CD4-positive, alpha-beta T cell (primary cell): Measurements from ENCODE around the gene USP6NL. TPM values are rescaled to one million over a fixed set of nuclear protein-coding genes. Genes with fewer than 3 reads are reported as not detected.

Experiments
- ATAC-seq: fragments of 200-7000 bp; cut with Tn5 transposase; one replicate; pipeline ENCODE4 v1.10.0; 2022; ENCODE audit warnings: mild to moderate bottlenecking; ENCODE audit not compliant: poor library complexity
- CTCF ChIA-PET: fragments of 350-600 bp; sonication (Branson Sonifier 250); formaldehyde crosslinking; loops from one replicate; lab custom pipeline; 2021; ENCODE audit warnings: antibody characterized with exemption, inconsistent platforms; lab: Charles Lee
- POLR2A ChIA-PET: fragments of 350-600 bp; sonication (Branson Sonifier 250); formaldehyde crosslinking; loops from one replicate; lab custom pipeline; 2021; ENCODE audit warnings: antibody characterized with exemption, inconsistent platforms; lab: Charles Lee
- DNase-seq, 14 experiments: peaks; one replicate each; pipeline ENCODE4 v3.0.0-alpha.2; 2013 to 2020; ENCODE audit warnings: mixed read lengths in 2 of 14
- H3K27ac ChIP-seq, 2 donors: one replicate each; pipeline versions ENCODE4 v1.5.1 to v1.7.0; 2013; ENCODE audit warnings: low read length in 2 of 2, low read depth in 1 of 2, mild to moderate bottlenecking in 1 of 2
- H3K27me3 ChIP-seq, 2 experiments: 1 replicate in 1 of 2; 2 replicates in 1 of 2; pipeline versions ENCODE4 v1.6.1 to v1.7.0; 2013; ENCODE audit warnings: low read length in 2 of 2, control low read depth in 1 of 2, mild to moderate bottlenecking in 1 of 2, moderate library complexity in 1 of 2; ENCODE audit not compliant: insufficient read depth in 2 of 2, control insufficient read depth in 1 of 2
- H3K36me3 ChIP-seq: one replicate; pipeline ENCODE4 v1.6.1; 2013; ENCODE audit warnings: low read length, control low read depth; ENCODE audit not compliant: insufficient read depth
- H3K4me1 ChIP-seq: one replicate; pipeline ENCODE4 v1.6.1; 2013; ENCODE audit warnings: low read length, control low read depth; ENCODE audit not compliant: insufficient read depth
- H3K4me3 ChIP-seq: one replicate; pipeline ENCODE4 v1.5.1; 2013; ENCODE audit warnings: mild to moderate bottlenecking, low read length, moderate library complexity
- H3K9me3 ChIP-seq, 2 experiments: 1 replicate in 1 of 2; 2 replicates in 1 of 2; pipeline versions ENCODE4 v1.6.1 to v1.7.0; 2013; ENCODE audit warnings: low read length in 2 of 2, mild to moderate bottlenecking in 2 of 2, control low read depth in 1 of 2, moderate library complexity in 1 of 2; ENCODE audit not compliant: control insufficient read depth in 1 of 2, insufficient read depth in 1 of 2
- H3K27ac Mint-ChIP-seq: one replicate; pipeline ENCODE4 v1.8.0; 2020; ENCODE audit warnings: mixed read lengths
- H3K27me3 Mint-ChIP-seq: one replicate; pipeline ENCODE4 v1.8.0; 2021; ENCODE audit warnings: mixed read lengths
- H3K36me3 Mint-ChIP-seq: one replicate; pipeline ENCODE4 v1.8.0; 2021; ENCODE audit warnings: low read depth, mixed read lengths
- H3K4me1 Mint-ChIP-seq: one replicate; pipeline ENCODE4 v1.8.0; 2021; ENCODE audit warnings: low read depth, mixed read lengths
- H3K4me3 Mint-ChIP-seq: one replicate; pipeline ENCODE4 v1.8.0; 2020; ENCODE audit warnings: mild to moderate bottlenecking, mixed read lengths
- H3K9me3 Mint-ChIP-seq: one replicate; pipeline ENCODE4 v1.8.0; 2020; ENCODE audit warnings: mixed read lengths
- CTCF ChIP-seq: fragments of 200-600 bp; IDR thresholded peaks from one replicate; pipeline ENCODE4 v1.8.0; 2022; ENCODE audit warnings: antibody characterized with exemption, mild to moderate bottlenecking
- intact Hi-C, 2 experiments: fragments of 100-400 bp; cut with DNase I in 1 of 2; cut with micrococcal nuclease in 1 of 2; formaldehyde crosslinking; loops; one replicate each; pipeline versions ENCODE4 v1.15.1 to v1.9.0; 2023 to 2025; cut with DNase I, micrococcal nuclease
- total RNA-seq, 174 experiments: library from RNA in 2 of 174; stranded (reverse) in 2 of 174; gene quantifications; one replicate each; pipeline ENCODE4 v1.2.3 and lab custom pipeline; 2021 to 2026

Gene USP6NL
- total RNA-seq, 2 experiments from 2014 or later = 5.2 to 5.6 TPM

GRCh38 chr10:11529276-11529903 lies 82.1 kb downstream of the USP6NL start:
- Mint-ChIP-seq H3K27me3 (no peaks in the 10 kb centered on the region), H3K27ac (no peak overlapping the region), H3K4me1 (peaks cover 43% of the 10 kb centered on the region), H3K9me3 (no peaks in the 10 kb centered on the region), H3K36me3 (peaks cover 4% of the 10 kb centered on the region), H3K4me3 (no peak overlapping the region)
- ATAC-seq (no peak), DNase-seq (no peak)
- no peak for TF ChIP-seq CTCF
- POLR2A ChIA-PET = no interaction called here
- no peaks in the 10 kb centered on the region for H3K9me3 ChIP-seq
- H3K4me3 ChIP-seq = no peak overlapping the region
- CTCF ChIA-PET = interaction anchor here (0.5 kb wide), 1 partner anchor 191 kb away, joined by 3 read pairs; no protein-coding TSS in a partner anchor
- no peaks in the 10 kb centered on the region for H3K27me3 ChIP-seq
- no peaks in the 10 kb centered on the region for H3K36me3 ChIP-seq
- peaks cover 3% of the 10 kb centered on the region for H3K4me1 ChIP-seq
- no peak overlapping the region for H3K27ac ChIP-seq
- intact Hi-C loops = no loop called here

GRCh38 chr10:11528286-11528685 lies 83.2 kb downstream of the USP6NL start:
- Mint-ChIP-seq H3K4me3 (peak overlapping the region; percentile 31), H3K9me3 (no peaks in the 10 kb centered on the region), H3K27ac (no peak overlapping the region), H3K36me3 (peaks cover 4% of the 10 kb centered on the region), H3K4me1 (peaks cover 33% of the 10 kb centered on the region), H3K27me3 (no peaks in the 10 kb centered on the region)
- no peak for ATAC-seq
- Histone ChIP-seq H3K27me3 (no peaks in the 10 kb centered on the region), H3K36me3 (no peaks in the 10 kb centered on the region), H3K4me3 (no peak overlapping the region), H3K27ac (no peak overlapping the region), H3K9me3 (no peaks in the 10 kb centered on the region), H3K4me1 (peaks cover 3% of the 10 kb centered on the region)
- TF ChIP-seq CTCF = no peak
- DNase-seq = no peak
- ChIA-PET CTCF (no interaction called here), POLR2A (no interaction called here)
- intact Hi-C loops = no loop called here

- H3K27ac Mint-ChIP-seq = no peak overlapping the region
Measured at GRCh38 chr10:11527691-11528255, 83.7 kb downstream of the USP6NL start.

More at GRCh38 chr10:11527691-11528255, 83.7 kb downstream of the USP6NL start:
- Histone ChIP-seq H3K27ac (no peak overlapping the region), H3K9me3 (no peaks in the 10 kb centered on the region), H3K4me3 (peak overlapping the region; percentile 11), H3K4me1 (peaks cover 3% of the 10 kb centered on the region), H3K36me3 (no peaks in the 10 kb centered on the region), H3K27me3 (no peaks in the 10 kb centered on the region)
- ATAC-seq = no peak
- Mint-ChIP-seq H3K27me3 (no peaks in the 10 kb centered on the region), H3K4me3 (peak overlapping the region; percentile 31), H3K36me3 (peaks cover 4% of the 10 kb centered on the region), H3K4me1 (peaks cover 27% of the 10 kb centered on the region), H3K9me3 (no peaks in the 10 kb centered on the region)
- peak in 1 of 14 experiments; percentile 8 for DNase-seq
- intact Hi-C loops = no loop called here
- no peak for TF ChIP-seq CTCF
- CTCF ChIA-PET = interaction anchor here (0.7 kb wide), 1 partner anchor 25 kb away, joined by 3 read pairs; no protein-coding TSS in a partner anchor
- POLR2A ChIA-PET = no interaction called here
